Progenitor cell of endocrine pancreas (in vitro differentiated cells): ENCODE measurements around the gene DIS3L2. TPM values are rescaled to one million over a fixed set of nuclear protein-coding genes. Genes with fewer than 3 reads are reported as not detected.

Experiments
- DNase-seq: peaks from one replicate; pipeline ENCODE4 v3.0.0; 2021; ENCODE audit warnings: low spot score; ENCODE audit not compliant: unreplicated experiment
- H3K27ac Mint-ChIP-seq: 2 replicates; pipeline ENCODE4 v1.8.0; 2021; ENCODE audit warnings: mild to moderate bottlenecking, moderate library complexity, mixed read lengths
- H3K27me3 Mint-ChIP-seq: 2 replicates; pipeline ENCODE4 v1.8.0; 2021; ENCODE audit warnings: mixed read lengths
- H3K36me3 Mint-ChIP-seq: 2 replicates; pipeline ENCODE4 v1.8.0; 2022; ENCODE audit warnings: mixed read lengths; ENCODE audit not compliant: insufficient read depth
- H3K4me1 Mint-ChIP-seq: 2 replicates; pipeline ENCODE4 v1.8.0; 2021; ENCODE audit warnings: low read depth, mixed read lengths
- H3K4me3 Mint-ChIP-seq: 2 replicates; pipeline ENCODE4 v1.8.0; 2021; ENCODE audit warnings: low read depth, mild to moderate bottlenecking, moderate library complexity, mixed read lengths
- H3K9me3 Mint-ChIP-seq: 2 replicates; pipeline ENCODE4 v1.8.0; 2021; ENCODE audit warnings: low read depth, mixed read lengths
- CTCF ChIP-seq: fragments of 200-600 bp; sonication (generic); IDR thresholded peaks from one replicate; pipeline ENCODE4 v1.5.0; 2021; ENCODE audit warnings: antibody characterized with exemption, mild to moderate bottlenecking; ENCODE audit not compliant: unreplicated experiment
- total RNA-seq: library from RNA; stranded (reverse); gene quantifications from 2 replicates; pipeline ENCODE4 v1.2.1, GENCODE V29; 2021

Gene DIS3L2
- total RNA-seq, 1 donor from 2014 or later: 59.3 TPM

GRCh38 chr2:232269867-232270266 lies 308.4 kb downstream of the DIS3L2 start:
- no peaks in the 10 kb centered on the region for H3K27me3 Mint-ChIP-seq
- H3K4me3 Mint-ChIP-seq: no peak overlapping the region
- H3K4me1 Mint-ChIP-seq: peaks cover 2% of the 10 kb centered on the region
- TF ChIP-seq CTCF: no peak
- no peaks in the 10 kb centered on the region for H3K36me3 Mint-ChIP-seq
- no peaks in the 10 kb centered on the region for H3K9me3 Mint-ChIP-seq
- H3K27ac Mint-ChIP-seq: no peak overlapping the region
- DNase-seq: no peak

- H3K36me3 Mint-ChIP-seq: peaks cover 7% of the 10 kb centered on the region
- DNase-seq: no peak
- peaks cover 3% of the 10 kb centered on the region for H3K4me1 Mint-ChIP-seq
- H3K4me3 Mint-ChIP-seq: no peak overlapping the region
- TF ChIP-seq CTCF: no peak
- no peak overlapping the region for H3K27ac Mint-ChIP-seq
- H3K27me3 Mint-ChIP-seq: no peaks in the 10 kb centered on the region
- peaks cover 4% of the 10 kb centered on the region for H3K9me3 Mint-ChIP-seq
Observed at GRCh38 chr2:232273903-232274643, 312.6 kb downstream of the DIS3L2 start.

GRCh38 chr2:232275670-232276069 lies 314.2 kb downstream of the DIS3L2 start:
- Mint-ChIP-seq H3K27me3 (no peaks in the 10 kb centered on the region), H3K36me3 (peaks cover 12% of the 10 kb centered on the region), H3K4me1 (peaks cover 3% of the 10 kb centered on the region), H3K27ac (no peak overlapping the region), H3K4me3 (no peak overlapping the region), H3K9me3 (peaks cover 7% of the 10 kb centered on the region)
- DNase-seq: no peak
- no peak for TF ChIP-seq CTCF

GRCh38 chr2:232276084-232276732 lies 314.7 kb downstream of the DIS3L2 start:
- peaks cover 3% of the 10 kb centered on the region for H3K4me1 Mint-ChIP-seq

More at GRCh38 chr2:232276084-232276732, 314.7 kb downstream of the DIS3L2 start:
- peaks cover 12% of the 10 kb centered on the region for H3K36me3 Mint-ChIP-seq
- no peaks in the 10 kb centered on the region for H3K27me3 Mint-ChIP-seq
- no peak overlapping the region for H3K27ac Mint-ChIP-seq
- no peak overlapping the region for H3K4me3 Mint-ChIP-seq
- DNase-seq: no peak
- peaks cover 7% of the 10 kb centered on the region for H3K9me3 Mint-ChIP-seq
- TF ChIP-seq CTCF: no peak
